ENCODE results near the gene REPS1.
"Not testable (repeated sequence)": the region's sequence is repeated elsewhere in the genome, so short reads cannot be mapped to it uniquely, and the experiment has no call there.

The REPS1 gene

GRCh38 chr6:138987643-138988468, at the start of gene REPS1:
Gene REPS1, minus strand, starts transcription at chr6:138988253. Its CDS starts 571 bp downstream, at chr6:138987682.
- DNase-seq (ENCODE audit: low spot score), result peak; percentile 96

GRCh38 chr6:139037490-139037889, 49.4 kb upstream of the REPS1 start:
- DNase-seq (ENCODE audit: low spot score), result no peak

DNA sequence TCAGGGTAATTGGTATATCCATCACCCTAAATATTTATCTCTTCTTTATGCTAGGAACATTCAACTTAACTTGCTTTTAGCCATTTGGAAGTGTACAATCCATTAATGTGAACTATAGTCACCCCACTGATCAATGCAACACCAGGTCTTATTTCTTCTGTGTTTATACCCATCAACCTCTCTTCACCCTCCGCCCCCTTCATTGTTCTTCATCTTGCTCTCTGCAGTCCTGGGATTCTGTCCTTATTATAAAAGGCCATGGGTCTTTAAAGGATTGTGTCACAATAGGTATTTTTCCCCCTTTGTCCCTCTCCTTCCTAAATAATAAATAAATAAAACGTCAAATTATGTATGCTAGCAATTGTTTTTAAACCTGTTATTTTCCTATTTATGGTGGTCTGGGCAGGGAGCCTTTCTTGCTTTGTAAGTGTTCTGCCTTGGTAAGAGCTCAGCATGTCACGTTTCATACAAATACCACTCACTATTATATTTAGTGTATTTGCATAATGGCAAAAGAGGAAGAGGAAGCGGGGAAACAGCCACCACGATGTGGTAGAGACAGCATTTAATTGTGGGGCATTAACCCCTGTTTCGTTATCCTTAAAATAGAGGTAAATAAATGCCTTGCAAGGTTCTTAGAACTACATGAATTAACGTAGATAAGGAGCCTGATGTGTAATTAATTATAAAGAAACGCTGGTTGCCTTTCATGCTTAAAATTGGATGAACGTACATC, 42.3 kb upstream of the REPS1 start:
- DNase-seq (ENCODE audit: low spot score), result no peak

- DNase-seq (ENCODE audit: low spot score), result peak; percentile 67
Observed at GRCh38 chr6:139029470-139030227, 41.6 kb upstream of the REPS1 start.

- peak; percentile 81 for DNase-seq (ENCODE audit: low spot score)
Observed at GRCh38 chr6:139028658-139029469, 40.8 kb upstream of the REPS1 start, which contains the start of gene ABRACL. Gene ABRACL, plus strand, starts transcription at chr6:139028745. Its CDS starts 5,416 bp downstream, at chr6:139034161.

DNA sequence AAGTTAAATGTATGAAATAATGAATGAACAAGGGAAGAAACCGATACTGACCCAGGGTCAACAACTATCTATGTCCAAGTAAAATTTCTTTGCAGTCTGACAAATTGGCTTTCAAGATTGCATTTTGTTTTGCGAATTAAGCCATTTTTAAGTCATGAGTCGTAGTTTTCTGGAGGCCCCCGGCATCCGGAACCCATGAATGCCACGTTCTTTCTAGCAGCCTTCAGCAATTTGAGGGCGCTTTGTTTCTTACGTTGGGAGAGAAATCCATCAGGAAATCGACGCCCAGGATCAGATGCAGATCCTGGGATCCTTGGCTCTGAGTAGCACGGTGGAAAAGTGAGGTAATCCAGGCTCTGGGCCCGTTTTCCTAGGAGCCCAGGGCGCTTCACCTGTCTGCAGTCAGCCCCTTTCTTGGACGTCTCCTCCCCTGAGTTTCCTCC, 40.2 kb upstream of the REPS1 start:
- DNase-seq (ENCODE audit: low spot score), result no peak

DNA sequence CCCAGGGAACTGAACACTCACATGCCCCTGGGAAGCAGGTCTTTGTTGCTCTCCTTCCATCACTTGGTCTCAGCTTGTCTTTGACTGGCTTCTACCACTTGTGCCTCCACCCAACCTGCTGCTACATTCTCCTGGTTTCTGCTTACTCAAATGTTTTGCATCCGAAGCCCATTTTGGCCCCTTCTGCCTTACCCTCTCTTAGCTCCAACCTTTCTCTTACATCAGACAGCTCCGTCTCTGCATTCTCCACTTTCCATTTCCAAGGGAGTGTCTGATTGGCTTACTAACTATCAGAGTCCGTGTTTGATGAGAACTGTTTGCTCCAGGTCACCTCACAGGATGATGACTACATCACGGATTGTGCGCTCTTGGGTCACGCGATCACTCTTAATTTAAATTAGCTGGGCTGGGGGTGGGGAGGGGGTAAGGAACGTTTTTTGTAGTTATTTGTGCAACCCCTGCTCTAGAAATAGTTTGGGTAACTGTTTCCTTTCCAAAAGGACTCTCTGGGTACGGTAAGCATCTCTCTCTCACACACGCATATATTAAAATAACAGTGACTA, 39.6 kb upstream of the REPS1 start:
- DNase-seq (ENCODE audit: low spot score), result peak; percentile 16

- DNase-seq (ENCODE audit: low spot score), result not testable (repeated sequence)
Observed at GRCh38 chr6:139025416-139025815, 37.4 kb upstream of the REPS1 start.

DNA sequence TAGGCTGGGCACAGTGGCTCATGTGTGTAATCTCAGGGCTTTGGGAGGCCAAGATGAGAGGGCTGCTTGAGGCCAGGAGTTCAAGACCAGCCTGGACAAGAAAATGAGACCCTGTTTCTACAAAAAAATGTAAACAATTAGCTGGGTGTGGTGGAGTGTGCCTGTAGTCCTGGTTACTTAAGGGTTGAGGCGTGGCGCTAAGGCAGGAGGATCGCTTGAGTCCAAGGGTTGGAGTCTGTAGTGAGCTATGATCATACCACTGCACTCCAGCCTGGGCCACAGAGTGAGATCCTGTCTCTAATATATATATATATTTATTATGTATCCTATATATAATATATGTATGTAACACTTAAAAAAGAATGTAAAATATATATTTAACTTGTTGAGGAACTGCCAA, 32.6 kb upstream of the REPS1 start:
- no peak for DNase-seq (ENCODE audit: low spot score)

- DNase-seq (ENCODE audit: low spot score), result no peak
Observed at GRCh38 chr6:139019722-139020121, 31.7 kb upstream of the REPS1 start.

DNA sequence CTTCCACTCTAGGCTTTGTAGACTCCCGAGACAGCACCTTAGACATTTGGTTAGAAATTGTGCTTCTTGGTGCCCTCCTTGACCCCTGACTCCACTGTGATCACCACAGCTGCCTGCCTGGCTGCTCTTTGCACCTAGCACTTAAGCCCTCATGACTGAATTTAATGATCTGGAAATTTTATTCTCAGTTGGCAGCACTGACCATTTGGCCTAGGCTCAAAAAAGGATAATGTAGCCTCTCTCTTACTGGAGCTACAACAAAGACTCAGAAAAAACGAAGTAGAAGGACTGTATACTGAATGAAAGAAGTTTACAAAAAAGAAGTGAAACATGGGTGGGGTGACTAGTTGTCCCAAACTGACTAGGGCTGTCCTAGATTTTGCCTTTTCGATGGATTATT, 29.2 kb upstream of the REPS1 start:
- DNase-seq (ENCODE audit: low spot score), result peak; percentile 24

GRCh38 chr6:139016337-139017213, 28.5 kb upstream of the REPS1 start:
- DNase-seq (ENCODE audit: low spot score), result no peak

GRCh38 chr6:139014945-139015344, 26.9 kb upstream of the REPS1 start:
- no peak for DNase-seq (ENCODE audit: low spot score)

GRCh38 chr6:139013185-139013800, 25.2 kb upstream of the REPS1 start:
- DNase-seq (ENCODE audit: low spot score), result no peak

- DNase-seq (ENCODE audit: low spot score), result no peak
Observed at GRCh38 chr6:139011980-139012379, 23.9 kb upstream of the REPS1 start.

DNA sequence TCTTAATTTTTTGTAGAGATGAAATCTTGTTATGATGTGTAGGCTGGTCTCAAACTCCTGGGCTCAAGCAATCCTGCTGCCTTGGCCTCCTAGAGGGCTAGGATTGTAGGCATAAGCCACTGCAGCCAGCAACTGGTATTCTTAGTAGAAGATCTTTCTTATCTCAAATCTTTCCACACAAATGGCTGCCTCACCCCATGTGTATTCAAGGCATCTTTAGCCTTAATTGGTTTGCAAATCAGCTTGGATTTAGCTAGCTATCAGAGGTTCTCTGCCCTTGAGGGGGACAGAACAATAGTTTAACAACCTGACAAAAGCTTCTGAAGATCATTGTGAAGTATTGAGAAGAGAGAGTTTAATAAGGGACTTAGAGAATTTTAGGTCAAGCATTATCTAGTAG, 22.6 kb upstream of the REPS1 start:
- peak; percentile 26 for DNase-seq (ENCODE audit: low spot score)

GRCh38 chr6:139008117-139008516, 20.1 kb upstream of the REPS1 start:
- DNase-seq (ENCODE audit: low spot score), result no peak

DNA sequence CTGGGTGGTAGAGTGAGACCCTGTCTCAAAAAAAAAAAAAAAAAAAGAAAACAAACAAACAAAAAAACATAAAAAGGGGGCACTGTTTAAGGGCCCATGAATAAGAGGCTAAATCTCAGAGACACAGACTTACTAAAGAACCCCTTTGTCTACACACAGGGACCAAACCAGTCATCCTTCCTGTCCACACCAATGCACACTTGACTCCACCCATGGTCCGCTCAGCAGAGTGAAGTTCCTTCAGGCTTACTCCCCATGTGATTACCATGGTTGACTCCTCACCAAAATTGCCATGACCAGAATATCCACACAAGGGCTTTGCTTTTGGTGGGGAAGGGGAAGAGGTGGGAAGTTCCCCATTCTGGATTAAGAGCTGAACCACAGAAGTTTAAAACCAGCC, 19.4 kb upstream of the REPS1 start:
- no peak for DNase-seq (ENCODE audit: low spot score)

DNA sequence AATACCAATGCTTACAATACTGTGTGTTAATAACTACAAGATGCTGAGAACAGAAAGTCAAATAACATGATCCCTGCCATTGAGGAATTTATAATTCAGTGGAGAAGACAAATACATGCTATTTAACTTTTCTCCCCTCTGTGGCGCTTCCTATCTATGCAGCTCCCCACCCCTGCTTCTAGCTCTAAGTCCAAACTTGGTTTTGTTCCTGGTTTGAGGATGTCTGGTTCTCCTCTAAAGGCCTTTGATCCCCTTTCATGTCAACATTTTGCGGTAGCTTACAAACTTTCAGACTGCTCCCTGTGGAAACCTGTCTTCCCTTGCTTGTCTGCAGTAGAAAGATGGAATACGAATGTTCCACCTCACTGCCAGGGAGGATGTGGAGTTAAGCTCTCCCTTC, 18.4 kb upstream of the REPS1 start:
- no peak for DNase-seq (ENCODE audit: low spot score)

- DNase-seq (ENCODE audit: low spot score), result no peak
Observed at GRCh38 chr6:139003751-139004150, 15.7 kb upstream of the REPS1 start.
